Esophagus (tissue), 2 donors: Measurements from ENCODE around the gene P2RY8. TPM values are rescaled to one million over a fixed set of nuclear protein-coding genes. Genes with fewer than 3 reads are reported as not detected.

Experiments used
- H3K27ac ChIP-seq, 2 donors: one replicate each; pipeline ENCODE4 v1.5.1; 2013; ENCODE audit warnings: low read depth in 2 of 2, mild to moderate bottlenecking in 2 of 2, inconsistent platforms in 1 of 2, low read length in 1 of 2, moderate library complexity in 1 of 2
- H3K27me3 ChIP-seq, 2 donors: one replicate each; pipeline ENCODE4 v1.6.1; 2013; ENCODE audit warnings: low read length in 2 of 2, control low read depth in 1 of 2, mild to moderate bottlenecking in 1 of 2; ENCODE audit not compliant: insufficient read depth in 2 of 2, control insufficient read depth in 1 of 2
- H3K36me3 ChIP-seq, 2 donors: one replicate each; pipeline ENCODE4 v1.6.1; 2013; ENCODE audit warnings: low read length in 1 of 2; ENCODE audit not compliant: control insufficient read depth in 2 of 2, insufficient read depth in 2 of 2
- H3K4me1 ChIP-seq, 2 donors: one replicate each; pipeline ENCODE4 v1.6.1; 2013; ENCODE audit warnings: low read length in 1 of 2; ENCODE audit not compliant: control insufficient read depth in 2 of 2, insufficient read depth in 2 of 2
- H3K4me3 ChIP-seq, 2 donors: one replicate each; pipeline ENCODE4 v1.5.1; 2013; ENCODE audit warnings: low read length in 2 of 2, mild to moderate bottlenecking in 2 of 2, low read depth in 1 of 2, moderate library complexity in 1 of 2
- H3K9me3 ChIP-seq, 2 donors: one replicate each; pipeline ENCODE4 v1.6.1; 2013; ENCODE audit warnings: mild to moderate bottlenecking in 2 of 2, low read depth in 1 of 2, low read length in 1 of 2, moderate library complexity in 1 of 2; ENCODE audit not compliant: control insufficient read depth in 2 of 2, insufficient read depth in 1 of 2
- WGBS, 2 donors: extraction: QIAGEN DNeasy Blood & Tissue Kit; methylation state at CpG; one replicate each; pipeline ENCODE4 v1.1.7; 2013; 5-methylcytosine and 5-hydroxymethylcytosine counted together
- polyA plus RNA-seq, 2 donors: library from polyadenylated mRNA; stranded (reverse); fragments of 200-250 nt; gene quantifications; one replicate each; pipeline ENCODE4 v1.2.3, GENCODE V29; 2013
- donor health status: healthy with polysubstance abuse.
- donor health status: Bipolar disorder and iron deficiency.

P2RY8 gene
- polyA plus RNA-seq, 2 donors: 0.24 TPM

GRCh38 chrX:1531096-1531890 lies 5.7 kb downstream of the P2RY8 start:
- Histone ChIP-seq H3K4me3 (no peak overlapping the region), H3K36me3 (no peaks in the 10 kb centered on the region), H3K27me3 (no peaks in the 10 kb centered on the region), H3K4me1 (peaks cover 0 to 2% of the 10 kb centered on the region in 2 donors), H3K27ac (no peak overlapping the region), H3K9me3 (no peaks in the 10 kb centered on the region)
- WGBS, 2 donors: 79 to 82% methylated on average over 10 of the region's 10 CpGs

- Histone ChIP-seq H3K27ac (no peak overlapping the region), H3K36me3 (no peaks in the 10 kb centered on the region), H3K9me3 (no peaks in the 10 kb centered on the region), H3K4me3 (no peak overlapping the region), H3K4me1 (no peaks in the 10 kb centered on the region), H3K27me3 (no peaks in the 10 kb centered on the region)
- WGBS, 2 donors: 84% methylated on average over 6 of the region's 6 CpGs
Observed at GRCh38 chrX:1529756-1530155, 7.2 kb downstream of the P2RY8 start.

- no peaks in the 10 kb centered on the region for H3K9me3 ChIP-seq
- 64 to 72% methylated on average over 2 of the region's 2 CpGs for WGBS, 2 donors
- no peaks in the 10 kb centered on the region for H3K4me1 ChIP-seq
- H3K36me3 ChIP-seq: no peaks in the 10 kb centered on the region
- no peak overlapping the region for H3K4me3 ChIP-seq
- no peaks in the 10 kb centered on the region for H3K27me3 ChIP-seq
- H3K27ac ChIP-seq: no peak overlapping the region
Observed at GRCh38 chrX:1529328-1529727, 7.7 kb downstream of the P2RY8 start.

GRCh38 chrX:1528884-1529203 lies 8.1 kb downstream of the P2RY8 start:
- 62 to 69% methylated on average over 5 of the region's 5 CpGs for WGBS, 2 donors
- Histone ChIP-seq H3K27ac (no peak overlapping the region), H3K36me3 (no peaks in the 10 kb centered on the region), H3K9me3 (no peaks in the 10 kb centered on the region), H3K4me3 (no peak overlapping the region), H3K27me3 (no peaks in the 10 kb centered on the region), H3K4me1 (no peaks in the 10 kb centered on the region)

- no peaks in the 10 kb centered on the region for H3K9me3 ChIP-seq
- 72 to 73% methylated on average over 9 of the region's 9 CpGs for WGBS, 2 donors
- H3K4me3 ChIP-seq: no peak overlapping the region
- no peaks in the 10 kb centered on the region for H3K27me3 ChIP-seq
- H3K4me1 ChIP-seq: no peaks in the 10 kb centered on the region
- H3K27ac ChIP-seq: no peak overlapping the region
- no peaks in the 10 kb centered on the region for H3K36me3 ChIP-seq
Observed at GRCh38 chrX:1528186-1528883, 8.7 kb downstream of the P2RY8 start.

- Histone ChIP-seq H3K27me3 (no peaks in the 10 kb centered on the region), H3K36me3 (no peaks in the 10 kb centered on the region), H3K4me3 (no peak overlapping the region), H3K4me1 (no peaks in the 10 kb centered on the region), H3K27ac (no peak overlapping the region), H3K9me3 (no peaks in the 10 kb centered on the region)
- WGBS, 2 donors: 69 to 74% methylated on average over 1 of the region's 1 CpG
Observed at GRCh38 chrX:1527457-1527856, 9.5 kb downstream of the P2RY8 start.

GRCh38 chrX:1526565-1526964 lies 10.4 kb downstream of the P2RY8 start:
- no peaks in the 10 kb centered on the region for H3K36me3 ChIP-seq
- no peaks in the 10 kb centered on the region for H3K9me3 ChIP-seq
- 85 to 88% methylated on average over 4 of the region's 4 CpGs for WGBS, 2 donors
- H3K4me3 ChIP-seq: no peak overlapping the region
- no peaks in the 10 kb centered on the region for H3K27me3 ChIP-seq
- H3K27ac ChIP-seq: no peak overlapping the region
- H3K4me1 ChIP-seq: no peaks in the 10 kb centered on the region

- no peak overlapping the region for H3K27ac ChIP-seq
- 80 to 85% methylated on average over 6 of the region's 6 CpGs for WGBS, 2 donors
- H3K9me3 ChIP-seq: no peaks in the 10 kb centered on the region
- H3K4me1 ChIP-seq: no peaks in the 10 kb centered on the region
- no peaks in the 10 kb centered on the region for H3K36me3 ChIP-seq
- no peaks in the 10 kb centered on the region for H3K27me3 ChIP-seq
- H3K4me3 ChIP-seq: no peak overlapping the region
Observed at GRCh38 chrX:1525583-1526355, 11.2 kb downstream of the P2RY8 start.

- 69 to 75% methylated on average over 4 of the region's 4 CpGs for WGBS, 2 donors
- Histone ChIP-seq H3K4me3 (no peak overlapping the region), H3K4me1 (no peaks in the 10 kb centered on the region), H3K27me3 (no peaks in the 10 kb centered on the region), H3K36me3 (no peaks in the 10 kb centered on the region), H3K9me3 (no peaks in the 10 kb centered on the region), H3K27ac (no peak overlapping the region)
Observed at GRCh38 chrX:1524874-1525582, 12.0 kb downstream of the P2RY8 start.
